HCEC 1CT (cell line): ENCODE data around the gene INTS6L.
"Not testable (repeated sequence)": the region's sequence is repeated elsewhere in the genome, so short reads cannot be mapped to it uniquely, and the experiment has no call there.

ENCODE experiments used
- DNase-seq: peaks from one replicate; pipeline ENCODE4 v3.0.0-alpha.2; 2017

The INTS6L gene

GRCh38 chrX:135528254-135528653 is 7.8 kb downstream of the INTS6L start:
- no peak for DNase-seq

GRCh38 chrX:135528756-135529155 is 8.3 kb downstream of the INTS6L start:
- DNase-seq, result no peak

- DNase-seq, result no peak
These were observed 9.6 kb downstream of the INTS6L start for GRCh38 chrX:135530097-135530496.

GRCh38 chrX:135531813-135532212 is 11.4 kb downstream of the INTS6L start:
- no peak for DNase-seq

GRCh38 chrX:135535077-135535940 is 14.8 kb downstream of the INTS6L start:
- no peak for DNase-seq

GRCh38 chrX:135536877-135537276 is 16.4 kb downstream of the INTS6L start:
- no peak for DNase-seq

GRCh38 chrX:135541351-135541750 is 20.9 kb downstream of the INTS6L start:
- DNase-seq, result no peak

- no peak for DNase-seq
These were observed 22.7 kb downstream of the INTS6L start for GRCh38 chrX:135543172-135543571.

- DNase-seq, result no peak
These were observed 23.5 kb downstream of the INTS6L start for GRCh38 chrX:135543924-135544323.

- no peak for DNase-seq
These were observed 24.0 kb downstream of the INTS6L start for GRCh38 chrX:135544338-135544948.

- DNase-seq, result no peak
These were observed 27.3 kb downstream of the INTS6L start for GRCh38 chrX:135547767-135548166.

GRCh38 chrX:135549519-135549918 is 29.1 kb downstream of the INTS6L start:
- DNase-seq, result no peak

- no peak for DNase-seq
These were observed 35.6 kb downstream of the INTS6L start for GRCh38 chrX:135556055-135556454.

GRCh38 chrX:135557344-135557743 is 36.9 kb downstream of the INTS6L start:
- no peak for DNase-seq

GRCh38 chrX:135572436-135572835 is 52.0 kb downstream of the INTS6L start:
- DNase-seq, result no peak

GRCh38 chrX:135581496-135581895 is 61.0 kb downstream of the INTS6L start:
- DNase-seq, result no peak

- no peak for DNase-seq
These were observed 64.7 kb downstream of the INTS6L start for GRCh38 chrX:135585153-135585552.

GRCh38 chrX:135591871-135592270 is 71.4 kb downstream of the INTS6L start:
- DNase-seq, result no peak

GRCh38 chrX:135594049-135594448 is 73.6 kb downstream of the INTS6L start:
- DNase-seq, result not testable (repeated sequence)

- DNase-seq, result not testable (repeated sequence)
These were observed 74.0 kb downstream of the INTS6L start for GRCh38 chrX:135594453-135594852.

GRCh38 chrX:135595543-135595942 is 75.1 kb downstream of the INTS6L start:
- DNase-seq, result no peak

GRCh38 chrX:135596495-135596894 is 76.0 kb downstream of the INTS6L start:
- DNase-seq, result peak; percentile 19

- no peak for DNase-seq
These were observed 85.4 kb downstream of the INTS6L start for GRCh38 chrX:135605906-135606305.
